M059J (cell line): Measurements from ENCODE around the gene GUF1. TPM values are rescaled to one million over a fixed set of nuclear protein-coding genes. Genes with fewer than 3 reads are reported as not detected.
"Not testable (repeated sequence)": the region's sequence is repeated elsewhere in the genome, so short reads cannot be mapped to it uniquely, and the experiment has no call there.

Experiments
- DNase-seq: peaks from one replicate; pipeline ENCODE4 v3.0.0-alpha.2; 2012; ENCODE audit warnings: low read depth
- total RNA-seq: library from RNA; depleted of rRNA; stranded (reverse); fragments of >200 nt; shearing (Covaris generic); gene quantifications from 2 replicates; pipeline ENCODE4 v1.2.3, GENCODE V29; 2014; rRNA removed

The GUF1 gene
- total RNA-seq, 1 experiment from 2014 or later = 14.4 TPM

- DNase-seq = no peak
Observed at GRCh38 chr4:44701037-44701436, 22.8 kb downstream of the GUF1 start.

GRCh38 chr4:44704673-44705072, 26.5 kb downstream of the GUF1 start:
- no peak for DNase-seq

- no peak for DNase-seq
Observed at GRCh38 chr4:44713125-44713524, 34.9 kb downstream of the GUF1 start.

- DNase-seq = no peak
Observed at GRCh38 chr4:44716597-44716996, 38.4 kb downstream of the GUF1 start.

- DNase-seq = no peak
Observed at GRCh38 chr4:44720371-44720770, 42.2 kb downstream of the GUF1 start.

GRCh38 chr4:44722001-44722400, 43.8 kb downstream of the GUF1 start:
- DNase-seq = no peak

GRCh38 chr4:44725166-44725565, 46.9 kb downstream of the GUF1 start:
- peak; percentile 3 for DNase-seq

GRCh38 chr4:44725726-44726037, 47.5 kb downstream of the GUF1 start:
- no peak for DNase-seq

- peak; percentile 89 for DNase-seq
Observed at GRCh38 chr4:44726038-44726871, 48.0 kb downstream of the GUF1 start, which contains the start of gene GNPDA2. GNPDA2 (minus strand) TSS chr4:44726556; CDS start chr4:44722207, 4,349 bp downstream.

- no peak for DNase-seq
Observed at GRCh38 chr4:44727471-44727870, 49.3 kb downstream of the GUF1 start.

- DNase-seq = not testable (repeated sequence)
Observed at GRCh38 chr4:44728694-44729093, 50.5 kb downstream of the GUF1 start.

GRCh38 chr4:44736900-44737299, 58.7 kb downstream of the GUF1 start:
- no peak for DNase-seq

- DNase-seq = no peak
Observed at GRCh38 chr4:44738615-44739014, 60.4 kb downstream of the GUF1 start.

- DNase-seq = no peak
Observed at GRCh38 chr4:44740201-44740600, 62.0 kb downstream of the GUF1 start.

Other genes starting within 250 kb of the GUF1 start
- not detected in 2 replicates for gene KCTD8, start 229.6 kb upstream of the GUF1 start, total RNA-seq
- not detected in 2 replicates for gene YIPF7, start 26.8 kb upstream of the GUF1 start, total RNA-seq
- gene GNPDA2, start 48.1 kb downstream of the GUF1 start, total RNA-seq = 26.9 and 29.5 TPM in 2 replicates